B cell (primary cell): ENCODE measurements around the gene ISG20L2. TPM values are rescaled to one million over a fixed set of nuclear protein-coding genes. Genes with fewer than 3 reads are reported as not detected.

Experiments
- ATAC-seq: fragments of 200-7000 bp; cut with Tn5 transposase; one replicate; pipeline ENCODE4 v1.10.0; 2021; ENCODE audit warnings: low read depth, mild to moderate bottlenecking, moderate number of reproducible peaks, moderate library complexity
- CTCF ChIA-PET: fragments of 350-600 bp; sonication (Branson Sonifier 250); formaldehyde crosslinking; loops from one replicate; lab custom pipeline; 2021; ENCODE audit warnings: antibody characterized with exemption, inconsistent platforms; lab: Charles Lee
- POLR2A ChIA-PET: fragments of 350-600 bp; sonication (Branson Sonifier 250); formaldehyde crosslinking; loops from one replicate; lab custom pipeline; 2021; ENCODE audit warnings: antibody characterized with exemption; lab: Charles Lee
- DNase-seq: peaks from one replicate; pipeline ENCODE4 v3.0.0; 2013
- H2AFZ ChIP-seq: 2 replicates; pipeline ENCODE4 v1.6.1; 2012; ENCODE audit warnings: mild to moderate bottlenecking, low read depth, low read length; ENCODE audit not compliant: insufficient read depth, poor library complexity, severe bottlenecking
- H3K27ac ChIP-seq, 2 donors: 1 replicate in 1 of 2; 2 replicates in 1 of 2; pipeline ENCODE4 v1.5.1; 2012 to 2013; ENCODE audit warnings: low read length in 2 of 2, mild to moderate bottlenecking in 2 of 2, moderate library complexity in 1 of 2
- H3K27me3 ChIP-seq, 4 experiments: fragments of 200-600 bp in 1 of 4; sonication (generic) in 1 of 4; replicated peaks in 1 of 4; 1 replicate in 2 of 4; 2 replicates in 2 of 4; pipeline versions ENCODE4 v1.6.1 to v1.7.0; 2013 to 2016; ENCODE audit warnings: low read length in 3 of 4, mild to moderate bottlenecking in 2 of 4, mixed read lengths in 1 of 4, moderate library complexity in 1 of 4; ENCODE audit not compliant: insufficient read depth in 4 of 4, control insufficient read depth in 3 of 4; ENCODE audit errors: control extremely low read depth in 1 of 4
- H3K36me3 ChIP-seq, 2 experiments: replicated peaks in 1 of 2; 1 replicate in 1 of 2; 2 replicates in 1 of 2; pipeline versions ENCODE4 v1.6.1 to v1.7.1; 2013; ENCODE audit warnings: low read length in 1 of 2; ENCODE audit not compliant: insufficient read depth in 2 of 2, control insufficient read depth in 1 of 2; ENCODE audit errors: control extremely low read depth in 1 of 2, extremely low read depth in 1 of 2
- H3K4me1 ChIP-seq, 2 donors: fragments of 200-600 bp in 1 of 2; sonication (generic) in 1 of 2; 1 replicate in 1 of 2; 2 replicates in 1 of 2; pipeline versions ENCODE4 v1.5.1 to v1.6.1; 2013 to 2017; ENCODE audit warnings: low read length in 2 of 2; ENCODE audit not compliant: control insufficient read depth in 2 of 2, insufficient read depth in 2 of 2
- H3K4me2 ChIP-seq: replicated peaks from 2 replicates; pipeline ENCODE3; 2012; ENCODE audit warnings: mild to moderate bottlenecking, low read depth, low read length; ENCODE audit not compliant: poor library complexity, severe bottlenecking
- H3K4me3 ChIP-seq, 5 experiments: fragments of 200-600 bp in 1 of 5; sonication (generic) in 1 of 5; 1 replicate in 3 of 5; 2 replicates in 2 of 5; pipeline versions ENCODE4 v1.5.1 to v1.7.0; 2011 to 2016; ENCODE audit warnings: low read length in 4 of 5, mild to moderate bottlenecking in 4 of 5, low read depth in 2 of 5, control low read depth in 1 of 5, moderate library complexity in 1 of 5; ENCODE audit not compliant: insufficient read depth in 1 of 5; ENCODE audit errors: control extremely low read depth in 1 of 5, extremely low read depth in 1 of 5
- H3K79me2 ChIP-seq: fragments of 200-600 bp; sonication (generic); one replicate; pipeline ENCODE4 v1.6.0; 2016; ENCODE audit warnings: low read length; ENCODE audit not compliant: control insufficient read depth, insufficient read depth
- H3K9ac ChIP-seq: fragments of 200-600 bp; sonication (generic); 2 replicates; pipeline ENCODE4 v1.6.1; 2017; ENCODE audit warnings: mild to moderate bottlenecking, low read length, moderate library complexity
- H3K9me3 ChIP-seq, 3 donors: one replicate each; pipeline versions ENCODE4 v1.6.1 to v1.7.1; 2013; ENCODE audit warnings: low read length in 2 of 3; ENCODE audit not compliant: control insufficient read depth in 2 of 3, insufficient read depth in 1 of 3; ENCODE audit errors: control extremely low read depth in 1 of 3
- H4K20me1 ChIP-seq: 2 replicates; pipeline ENCODE4 v1.6.0; 2012; ENCODE audit warnings: mild to moderate bottlenecking, low read length; ENCODE audit not compliant: insufficient read depth, control insufficient read depth, poor library complexity, severe bottlenecking
- H3K27ac Mint-ChIP-seq: one replicate; pipeline ENCODE4 v1.8.0; 2021; ENCODE audit warnings: mixed read lengths
- H3K27me3 Mint-ChIP-seq: one replicate; pipeline ENCODE4 v1.8.0; 2021; ENCODE audit warnings: mixed read lengths
- H3K4me1 Mint-ChIP-seq: one replicate; pipeline ENCODE4 v1.8.0; 2021; ENCODE audit warnings: mixed read lengths
- H3K4me3 Mint-ChIP-seq: one replicate; pipeline ENCODE4 v1.8.0; 2021; ENCODE audit warnings: mixed read lengths
- H3K9me3 Mint-ChIP-seq: one replicate; pipeline ENCODE4 v1.8.0; 2022; ENCODE audit warnings: mixed read lengths; ENCODE audit not compliant: insufficient read depth
- EZH2 ChIP-seq: IDR thresholded peaks from 2 replicates; pipeline ENCODE4 v1.6.1; 2012; ENCODE audit warnings: borderline replicate concordance, low read depth, mild to moderate bottlenecking, moderate library complexity, low read length; ENCODE audit not compliant: insufficient read depth, poor library complexity, severe bottlenecking
- WGBS: methylation state at CpG from one replicate; pipeline ENCODE4 v1.1.5; 2013; ENCODE audit warnings: missing lambda C conversion rate; ENCODE audit not compliant: insufficient coverage; 5-methylcytosine and 5-hydroxymethylcytosine counted together
- intact Hi-C: fragments of 100-400 bp; cut with micrococcal nuclease; formaldehyde crosslinking; loops from one replicate; pipeline ENCODE4 v1.10.0; 2022
- polyA plus RNA-seq: library from polyadenylated mRNA; depleted of rRNA; stranded (reverse); fragments of >200 nt; gene quantifications from 2 replicates; pipeline ENCODE4 v1.2.3, GENCODE V29; 2012
- total RNA-seq, 2 donors: library from RNA; stranded (reverse); fragments of 120-200 nt in 1 of 2; gene quantifications; 1 replicate in 1 of 2; 2 replicates in 1 of 2; pipeline versions ENCODE4 v1.2.3 to v1.2.4, GENCODE V29; 2013 to 2022
- TF ChIP-seq, protein P1 (sequence below): fragments of 200-600 bp; IDR thresholded peaks from one replicate; pipeline ENCODE4 v1.8.0; 2022; ENCODE audit warnings: antibody characterized with exemption, mild to moderate bottlenecking

Gene ISG20L2
- total and polyA plus RNA-seq, 2 donors (not counting 1 experiment from before 2014, with no cell fraction given): 30.1 to 51.7 TPM

DNA sequence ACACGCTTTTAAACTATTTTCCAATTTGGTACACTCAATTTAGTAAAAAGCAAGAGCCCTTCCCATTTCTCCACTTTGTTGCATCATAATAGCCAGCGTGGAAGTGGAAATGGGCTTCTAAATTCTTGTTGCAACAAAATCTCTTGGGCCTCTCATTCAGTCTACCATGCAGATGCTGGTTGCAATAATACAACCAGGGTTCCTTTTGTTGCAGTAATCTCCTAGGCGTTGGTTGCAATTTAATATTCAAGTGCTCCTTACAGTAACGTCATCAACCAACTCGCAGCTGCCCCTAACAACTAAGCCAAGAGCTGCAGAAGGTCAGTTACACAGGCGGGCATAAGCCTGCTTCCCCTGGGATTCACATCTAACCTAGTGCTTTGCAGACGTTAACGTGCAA lies 25.7 kb upstream of the ISG20L2 start:
- no peak for DNase-seq
- Histone ChIP-seq H3K9ac (no peak overlapping the region), H3K27ac (no peak overlapping the region), H3K27me3 (no peaks in the 10 kb centered on the region), H3K36me3 (no peaks in the 10 kb centered on the region), H3K4me2 (no peak overlapping the region), H3K4me3 (no peak overlapping the region), H3K9me3 (no peaks in the 10 kb centered on the region), H3K4me1 (peaks cover 25 to 40% of the 10 kb centered on the region in 2 donors), H4K20me1 (peaks cover 11% of the 10 kb centered on the region), H3K79me2 (peaks cover 33% of the 10 kb centered on the region), H2AFZ (no peak overlapping the region)
- intact Hi-C loops: loop anchor here (5.0 kb wide), 1 partner anchor 417 kb away; the partner anchor contains the start of genes CCT3 and TSACC
- no peak for TF ChIP-seq EZH2
- TF ChIP-seq, protein P1, sequence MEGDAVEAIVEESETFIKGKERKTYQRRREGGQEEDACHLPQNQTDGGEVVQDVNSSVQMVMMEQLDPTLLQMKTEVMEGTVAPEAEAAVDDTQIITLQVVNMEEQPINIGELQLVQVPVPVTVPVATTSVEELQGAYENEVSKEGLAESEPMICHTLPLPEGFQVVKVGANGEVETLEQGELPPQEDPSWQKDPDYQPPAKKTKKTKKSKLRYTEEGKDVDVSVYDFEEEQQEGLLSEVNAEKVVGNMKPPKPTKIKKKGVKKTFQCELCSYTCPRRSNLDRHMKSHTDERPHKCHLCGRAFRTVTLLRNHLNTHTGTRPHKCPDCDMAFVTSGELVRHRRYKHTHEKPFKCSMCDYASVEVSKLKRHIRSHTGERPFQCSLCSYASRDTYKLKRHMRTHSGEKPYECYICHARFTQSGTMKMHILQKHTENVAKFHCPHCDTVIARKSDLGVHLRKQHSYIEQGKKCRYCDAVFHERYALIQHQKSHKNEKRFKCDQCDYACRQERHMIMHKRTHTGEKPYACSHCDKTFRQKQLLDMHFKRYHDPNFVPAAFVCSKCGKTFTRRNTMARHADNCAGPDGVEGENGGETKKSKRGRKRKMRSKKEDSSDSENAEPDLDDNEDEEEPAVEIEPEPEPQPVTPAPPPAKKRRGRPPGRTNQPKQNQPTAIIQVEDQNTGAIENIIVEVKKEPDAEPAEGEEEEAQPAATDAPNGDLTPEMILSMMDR: no peak
- CTCF ChIA-PET: interaction anchor here (2.7 kb wide), 1 partner anchor 28 kb away, joined by 11 read pairs; no protein-coding TSS in a partner anchor
- WGBS: 94% methylated on average over 6 of the region's 8 CpGs
- POLR2A ChIA-PET: no interaction called here
- Mint-ChIP-seq H3K4me3 (peak overlapping the region; percentile 13), H3K9me3 (no peaks in the 10 kb centered on the region), H3K4me1 (peaks cover 43% of the 10 kb centered on the region), H3K27ac (no peak overlapping the region), H3K27me3 (no peaks in the 10 kb centered on the region)
- ATAC-seq: no peak

GRCh38 chr1:156752843-156753482 lies 24.4 kb upstream of the ISG20L2 start:
- POLR2A ChIA-PET: interaction anchor here (1.2 to 2.6 kb wide), 4 partner anchors 12 to 27 kb away, joined by 3 to 29 read pairs (median 22); partner anchors contain the start of genes ISG20L2, METTL25B, MRPL24 and PRCC
- intact Hi-C loops: loop anchor here (5.0 kb wide), 1 partner anchor 416 kb away; the partner anchor contains the start of genes CCT3 and TSACC
- WGBS: 60% methylated on average over 1 of the region's 1 CpG
- peak overlapping the region; percentile 78 for H3K9ac ChIP-seq
- peaks cover 45% of the 10 kb centered on the region for H3K79me2 ChIP-seq
- no peaks in the 10 kb centered on the region for H3K9me3 ChIP-seq
- H3K4me3 ChIP-seq: peak overlapping the region in 2 of 5 experiments; percentile 72 to 95
- H3K27me3 Mint-ChIP-seq: no peaks in the 10 kb centered on the region
- H3K4me1 ChIP-seq: peaks cover 38 to 53% of the 10 kb centered on the region in 2 donors
- TF ChIP-seq EZH2: no peak
- TF ChIP-seq, protein P1: no peak
- peak overlapping the region; percentile 94 for H3K27ac Mint-ChIP-seq
- H2AFZ ChIP-seq: no peak overlapping the region
- H3K4me1 Mint-ChIP-seq: peaks cover 55% of the 10 kb centered on the region
- no peaks in the 10 kb centered on the region for H3K9me3 Mint-ChIP-seq
- no peak for DNase-seq
- H3K27me3 ChIP-seq: no peaks in the 10 kb centered on the region
- peaks cover 12% of the 10 kb centered on the region for H4K20me1 ChIP-seq
- peak overlapping the region; percentile 78 for H3K4me2 ChIP-seq
- H3K4me3 Mint-ChIP-seq: peak overlapping the region; percentile 93
- peak overlapping the region in 1 of 2 donors; percentile 82 for H3K27ac ChIP-seq
- no peak for ATAC-seq
- no peaks in the 10 kb centered on the region for H3K36me3 ChIP-seq
- CTCF ChIA-PET: interaction anchor here (1.0 to 3.2 kb wide), 4 partner anchors 12 to 65 kb away, joined by 5 to 24 read pairs (median 11); partner anchors contain the start of genes MRPL24 and PRCC
